NK-92 (cell line): ENCODE results near the gene RAB3GAP2.
"Not testable (repeated sequence)": the region's sequence is repeated elsewhere in the genome, so short reads cannot be mapped to it uniquely, and the experiment has no call there.

Source experiments
- DNase-seq: peaks from one replicate; lab custom pipeline; 2025; ENCODE audit not compliant: unreplicated experiment; lab: John Stamatoyannopoulos, UW

Gene RAB3GAP2

GRCh38 chr1:220198186-220199005, 73.9 kb downstream of the RAB3GAP2 start:
- no peak for DNase-seq

- DNase-seq, result no peak
Observed at GRCh38 chr1:220195701-220196100, 76.6 kb downstream of the RAB3GAP2 start.

- no peak for DNase-seq
Observed at GRCh38 chr1:220189750-220190347, 82.4 kb downstream of the RAB3GAP2 start.

GRCh38 chr1:220188538-220188937, 83.7 kb downstream of the RAB3GAP2 start:
- no peak for DNase-seq

- DNase-seq, result no peak
Observed at GRCh38 chr1:220186752-220187151, 85.5 kb downstream of the RAB3GAP2 start.

GRCh38 chr1:220184506-220184905, 87.7 kb downstream of the RAB3GAP2 start:
- DNase-seq, result no peak

- DNase-seq, result no peak
Observed at GRCh38 chr1:220182656-220183055, 89.6 kb downstream of the RAB3GAP2 start.

- no peak for DNase-seq
Observed at GRCh38 chr1:220182111-220182510, 90.1 kb downstream of the RAB3GAP2 start.

- no peak for DNase-seq
Observed at GRCh38 chr1:220176540-220176939, 95.7 kb downstream of the RAB3GAP2 start.

- DNase-seq, result no peak
Observed at GRCh38 chr1:220170836-220171526, 101.3 kb downstream of the RAB3GAP2 start.

GRCh38 chr1:220169887-220170286, 102.4 kb downstream of the RAB3GAP2 start:
- not testable (repeated sequence) for DNase-seq

GRCh38 chr1:220166853-220167252, 105.4 kb downstream of the RAB3GAP2 start:
- DNase-seq, result no peak

- DNase-seq, result no peak
Observed at GRCh38 chr1:220164517-220164916, 107.7 kb downstream of the RAB3GAP2 start.

GRCh38 chr1:220164116-220164515, 108.1 kb downstream of the RAB3GAP2 start:
- DNase-seq, result no peak

- no peak for DNase-seq
Observed at GRCh38 chr1:220160027-220160426, 112.2 kb downstream of the RAB3GAP2 start.

GRCh38 chr1:220159041-220159440, 113.2 kb downstream of the RAB3GAP2 start:
- DNase-seq, result no peak

GRCh38 chr1:220158530-220158929, 113.7 kb downstream of the RAB3GAP2 start:
- not testable (repeated sequence) for DNase-seq

- DNase-seq, result no peak
Observed at GRCh38 chr1:220157738-220158137, 114.5 kb downstream of the RAB3GAP2 start.

- DNase-seq, result no peak
Observed at GRCh38 chr1:220156620-220157146, 115.6 kb downstream of the RAB3GAP2 start.

GRCh38 chr1:220153147-220153546, 119.1 kb downstream of the RAB3GAP2 start:
- no peak for DNase-seq

GRCh38 chr1:220151454-220151853, 120.8 kb downstream of the RAB3GAP2 start:
- DNase-seq, result no peak

- DNase-seq, result no peak
Observed at GRCh38 chr1:220149742-220150141, 122.5 kb downstream of the RAB3GAP2 start.
